ENCODE measurements around the gene APC2.

- TF ChIP-seq, protein P1, sequence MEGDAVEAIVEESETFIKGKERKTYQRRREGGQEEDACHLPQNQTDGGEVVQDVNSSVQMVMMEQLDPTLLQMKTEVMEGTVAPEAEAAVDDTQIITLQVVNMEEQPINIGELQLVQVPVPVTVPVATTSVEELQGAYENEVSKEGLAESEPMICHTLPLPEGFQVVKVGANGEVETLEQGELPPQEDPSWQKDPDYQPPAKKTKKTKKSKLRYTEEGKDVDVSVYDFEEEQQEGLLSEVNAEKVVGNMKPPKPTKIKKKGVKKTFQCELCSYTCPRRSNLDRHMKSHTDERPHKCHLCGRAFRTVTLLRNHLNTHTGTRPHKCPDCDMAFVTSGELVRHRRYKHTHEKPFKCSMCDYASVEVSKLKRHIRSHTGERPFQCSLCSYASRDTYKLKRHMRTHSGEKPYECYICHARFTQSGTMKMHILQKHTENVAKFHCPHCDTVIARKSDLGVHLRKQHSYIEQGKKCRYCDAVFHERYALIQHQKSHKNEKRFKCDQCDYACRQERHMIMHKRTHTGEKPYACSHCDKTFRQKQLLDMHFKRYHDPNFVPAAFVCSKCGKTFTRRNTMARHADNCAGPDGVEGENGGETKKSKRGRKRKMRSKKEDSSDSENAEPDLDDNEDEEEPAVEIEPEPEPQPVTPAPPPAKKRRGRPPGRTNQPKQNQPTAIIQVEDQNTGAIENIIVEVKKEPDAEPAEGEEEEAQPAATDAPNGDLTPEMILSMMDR (IDR thresholded peaks at IDR 0.05; ENCODE audit: low read depth, low read length, missing input control), result peak; percentile 39
- TF ChIP-seq TAF1 (conservative IDR thresholded peaks at IDR 0.05) (no peak), EGR1 (IDR thresholded peaks at IDR 0.05; ENCODE audit: low read depth in 2 of 2) (no peak), SP1 (IDR thresholded peaks at IDR 0.05) (peak; percentile 14), RAD21 (IDR thresholded peaks at IDR 0.05) (peak; percentile 60 to 64), YY1 (IDR thresholded peaks at IDR 0.05) (peak; percentile 47), RXRA (IDR thresholded peaks at IDR 0.05) (peak in 1 of 2 donors; percentile 12), ATF3 (IDR thresholded peaks at IDR 0.05) (no peak), JUND (IDR thresholded peaks at IDR 0.05) (no peak), GABPA (IDR thresholded peaks at IDR 0.05 in 1 of 2, conservative IDR thresholded peaks at IDR 0.05 in 1 of 2) (no peak)
- TF ChIP-seq, protein P2, sequence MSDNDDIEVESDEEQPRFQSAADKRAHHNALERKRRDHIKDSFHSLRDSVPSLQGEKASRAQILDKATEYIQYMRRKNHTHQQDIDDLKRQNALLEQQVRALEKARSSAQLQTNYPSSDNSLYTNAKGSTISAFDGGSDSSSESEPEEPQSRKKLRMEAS (IDR thresholded peaks at IDR 0.05), result no peak
- TF ChIP-seq, protein P3, sequence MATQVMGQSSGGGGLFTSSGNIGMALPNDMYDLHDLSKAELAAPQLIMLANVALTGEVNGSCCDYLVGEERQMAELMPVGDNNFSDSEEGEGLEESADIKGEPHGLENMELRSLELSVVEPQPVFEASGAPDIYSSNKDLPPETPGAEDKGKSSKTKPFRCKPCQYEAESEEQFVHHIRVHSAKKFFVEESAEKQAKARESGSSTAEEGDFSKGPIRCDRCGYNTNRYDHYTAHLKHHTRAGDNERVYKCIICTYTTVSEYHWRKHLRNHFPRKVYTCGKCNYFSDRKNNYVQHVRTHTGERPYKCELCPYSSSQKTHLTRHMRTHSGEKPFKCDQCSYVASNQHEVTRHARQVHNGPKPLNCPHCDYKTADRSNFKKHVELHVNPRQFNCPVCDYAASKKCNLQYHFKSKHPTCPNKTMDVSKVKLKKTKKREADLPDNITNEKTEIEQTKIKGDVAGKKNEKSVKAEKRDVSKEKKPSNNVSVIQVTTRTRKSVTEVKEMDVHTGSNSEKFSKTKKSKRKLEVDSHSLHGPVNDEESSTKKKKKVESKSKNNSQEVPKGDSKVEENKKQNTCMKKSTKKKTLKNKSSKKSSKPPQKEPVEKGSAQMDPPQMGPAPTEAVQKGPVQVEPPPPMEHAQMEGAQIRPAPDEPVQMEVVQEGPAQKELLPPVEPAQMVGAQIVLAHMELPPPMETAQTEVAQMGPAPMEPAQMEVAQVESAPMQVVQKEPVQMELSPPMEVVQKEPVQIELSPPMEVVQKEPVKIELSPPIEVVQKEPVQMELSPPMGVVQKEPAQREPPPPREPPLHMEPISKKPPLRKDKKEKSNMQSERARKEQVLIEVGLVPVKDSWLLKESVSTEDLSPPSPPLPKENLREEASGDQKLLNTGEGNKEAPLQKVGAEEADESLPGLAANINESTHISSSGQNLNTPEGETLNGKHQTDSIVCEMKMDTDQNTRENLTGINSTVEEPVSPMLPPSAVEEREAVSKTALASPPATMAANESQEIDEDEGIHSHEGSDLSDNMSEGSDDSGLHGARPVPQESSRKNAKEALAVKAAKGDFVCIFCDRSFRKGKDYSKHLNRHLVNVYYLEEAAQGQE (IDR thresholded peaks at IDR 0.05), result peak; percentile 33
- TF ChIP-seq, protein P4, sequence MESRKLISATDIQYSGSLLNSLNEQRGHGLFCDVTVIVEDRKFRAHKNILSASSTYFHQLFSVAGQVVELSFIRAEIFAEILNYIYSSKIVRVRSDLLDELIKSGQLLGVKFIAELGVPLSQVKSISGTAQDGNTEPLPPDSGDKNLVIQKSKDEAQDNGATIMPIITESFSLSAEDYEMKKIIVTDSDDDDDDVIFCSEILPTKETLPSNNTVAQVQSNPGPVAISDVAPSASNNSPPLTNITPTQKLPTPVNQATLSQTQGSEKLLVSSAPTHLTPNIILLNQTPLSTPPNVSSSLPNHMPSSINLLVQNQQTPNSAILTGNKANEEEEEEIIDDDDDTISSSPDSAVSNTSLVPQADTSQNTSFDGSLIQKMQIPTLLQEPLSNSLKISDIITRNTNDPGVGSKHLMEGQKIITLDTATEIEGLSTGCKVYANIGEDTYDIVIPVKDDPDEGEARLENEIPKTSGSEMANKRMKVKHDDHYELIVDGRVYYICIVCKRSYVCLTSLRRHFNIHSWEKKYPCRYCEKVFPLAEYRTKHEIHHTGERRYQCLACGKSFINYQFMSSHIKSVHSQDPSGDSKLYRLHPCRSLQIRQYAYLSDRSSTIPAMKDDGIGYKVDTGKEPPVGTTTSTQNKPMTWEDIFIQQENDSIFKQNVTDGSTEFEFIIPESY (IDR thresholded peaks at IDR 0.05), result no peak
Measured at GRCh38 chr19:1406774-1407527, 43.0 kb upstream of the APC2 start.
